Neural progenitor cell (in vitro differentiated cells): ENCODE results near the gene NFKBIE. TPM values are rescaled to one million over a fixed set of nuclear protein-coding genes. Genes with fewer than 3 reads are reported as not detected.

Experiments
- DNase-seq: peaks from one replicate; pipeline ENCODE4 v3.0.0-alpha.2; 2016; ENCODE audit warnings: low spot score
- H2AFZ ChIP-seq: fragments of 200-600 bp; sonication (generic); replicated peaks from 2 replicates; pipeline ENCODE4 v1.6.1; 2016; ENCODE audit warnings: antibody characterized with exemption
- H3F3A ChIP-seq: fragments of 200-600 bp; sonication (generic); 2 replicates; pipeline ENCODE4 v1.6.1; 2016; ENCODE audit warnings: antibody characterized with exemption, low read depth
- H3K27ac ChIP-seq: fragments of 200-600 bp; sonication (generic); 2 replicates; pipeline ENCODE4 v1.5.1; 2016; ENCODE audit warnings: mild to moderate bottlenecking
- H3K27me3 ChIP-seq: fragments of 200-600 bp; sonication (generic); 2 replicates; pipeline ENCODE4 v1.6.1; 2016; ENCODE audit warnings: mild to moderate bottlenecking, moderate library complexity
- H3K36me3 ChIP-seq: fragments of 200-600 bp; sonication (generic); 2 replicates; pipeline ENCODE4 v1.5.1; 2016
- H3K4me1 ChIP-seq: fragments of 200-600 bp; sonication (generic); 2 replicates; pipeline ENCODE4 v1.6.1; 2016; ENCODE audit warnings: mixed run types
- H3K4me2 ChIP-seq: fragments of 200-600 bp; sonication (generic); 2 replicates; pipeline ENCODE4 v1.6.1; 2016
- H3K4me3 ChIP-seq: fragments of 200-600 bp; sonication (generic); 2 replicates; pipeline ENCODE4 v1.5.1; 2016
- H3K79me2 ChIP-seq: fragments of 200-600 bp; sonication (generic); 2 replicates; pipeline ENCODE4 v1.6.1; 2016; ENCODE audit warnings: low read depth
- H3K9ac ChIP-seq: fragments of 200-600 bp; sonication (generic); 2 replicates; pipeline ENCODE4 v1.6.1; 2016
- H3K9me3 ChIP-seq: fragments of 200-600 bp; sonication (generic); 2 replicates; pipeline ENCODE4 v1.5.1; 2016; ENCODE audit warnings: low read depth
- H4K20me1 ChIP-seq: fragments of 200-600 bp; sonication (generic); 2 replicates; pipeline ENCODE4 v1.6.1; 2016; ENCODE audit warnings: low read depth
- H3K27ac Mint-ChIP-seq: 3 replicates; pipeline ENCODE4 v1.8.0; 2021; ENCODE audit warnings: mixed read lengths
- H3K27me3 Mint-ChIP-seq: 2 replicates; pipeline ENCODE4 v1.8.0; 2022; ENCODE audit warnings: low read depth, mild to moderate bottlenecking, inconsistent platforms, moderate library complexity, mixed read lengths; ENCODE audit not compliant: insufficient read depth
- H3K36me3 Mint-ChIP-seq: 3 replicates; pipeline ENCODE4 v1.8.0; 2021; ENCODE audit warnings: mixed read lengths
- H3K4me1 Mint-ChIP-seq: 3 replicates; pipeline ENCODE4 v1.8.0; 2021; ENCODE audit warnings: mixed read lengths
- H3K4me3 Mint-ChIP-seq: 3 replicates; pipeline ENCODE4 v1.8.0; 2021; ENCODE audit warnings: mild to moderate bottlenecking, moderate library complexity, mixed read lengths
- H3K9me3 Mint-ChIP-seq: 3 replicates; pipeline ENCODE4 v1.8.0; 2020; ENCODE audit warnings: mixed read lengths
- EZH2 ChIP-seq: fragments of 200-600 bp; sonication (generic); IDR thresholded peaks from 2 replicates; pipeline ENCODE4 v1.6.1; 2017; ENCODE audit warnings: antibody characterized with exemption, mild to moderate bottlenecking, moderate library complexity
- EZH2phosphoT487 ChIP-seq: fragments of 200-600 bp; sonication (generic); IDR thresholded peaks from 2 replicates; pipeline ENCODE4 v1.6.1; 2017; ENCODE audit warnings: antibody characterized with exemption
- total RNA-seq: library from RNA; depleted of rRNA; stranded (reverse); fragments of >200 nt; gene quantifications from 2 replicates; pipeline ENCODE4 v1.2.3, GENCODE V29; 2015; ENCODE audit warnings: low replicate concordance
- TF ChIP-seq, protein P1 (sequence below): fragments of 200-600 bp; sonication (generic); IDR thresholded peaks from 2 replicates; pipeline ENCODE4 v1.5.1; 2017; ENCODE audit warnings: antibody characterized with exemption, mild to moderate bottlenecking

The NFKBIE gene
- total RNA-seq, 1 donor from 2014 or later: 5.1 TPM

DNA sequence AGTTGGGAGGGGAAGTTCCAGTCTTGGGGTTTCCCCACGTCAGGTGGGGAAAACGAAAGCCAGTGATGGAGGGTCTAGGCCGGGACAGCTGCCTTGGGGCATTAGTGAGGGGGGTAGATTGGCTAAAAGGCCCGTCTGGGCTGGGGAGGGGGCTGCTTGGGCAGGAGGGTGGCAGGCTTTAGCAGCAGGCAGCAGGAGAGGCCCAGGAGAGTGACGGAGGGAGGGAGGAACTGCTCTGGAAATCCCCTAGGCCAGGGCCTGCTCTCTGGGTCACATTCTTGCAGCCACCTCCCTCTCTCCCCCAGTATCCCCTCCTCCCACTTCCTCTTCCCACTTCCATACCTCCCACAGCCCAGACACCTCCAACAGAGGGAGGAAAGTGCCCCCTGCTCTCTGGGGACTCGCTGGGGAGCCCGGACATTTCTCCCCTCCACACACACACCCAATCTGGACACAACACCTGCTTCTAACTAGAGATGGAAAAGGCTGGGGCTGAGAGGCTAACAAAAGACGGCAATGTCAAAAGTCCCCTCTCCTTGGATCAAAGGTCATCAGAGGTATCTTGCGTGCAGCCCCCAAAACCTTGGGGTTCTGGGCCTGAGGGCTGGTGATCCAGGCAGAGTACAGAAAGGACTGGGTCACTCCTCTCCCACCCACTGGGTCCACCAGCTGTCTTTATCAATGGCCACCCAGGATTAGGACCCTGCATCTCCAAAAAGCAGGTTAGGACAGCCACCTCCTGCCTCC is 1.8 kb downstream of the NFKBIE start:
- H3K27ac ChIP-seq: no peak overlapping the region
- peaks cover 12% of the 10 kb centered on the region for H3F3A ChIP-seq
- no peaks in the 10 kb centered on the region for H3K27me3 ChIP-seq
- H3K79me2 ChIP-seq: peaks cover 14% of the 10 kb centered on the region
- H3K9ac ChIP-seq: peak overlapping the region; percentile 3
- peak overlapping the region; percentile 83 for H3K4me2 ChIP-seq
- no peaks in the 10 kb centered on the region for H3K36me3 ChIP-seq
- no peaks in the 10 kb centered on the region for H3K36me3 Mint-ChIP-seq
- no peak overlapping the region for H3K27ac Mint-ChIP-seq
- TF ChIP-seq EZH2phosphoT487 (no peak), EZH2 (no peak)
- TF ChIP-seq, protein P1, sequence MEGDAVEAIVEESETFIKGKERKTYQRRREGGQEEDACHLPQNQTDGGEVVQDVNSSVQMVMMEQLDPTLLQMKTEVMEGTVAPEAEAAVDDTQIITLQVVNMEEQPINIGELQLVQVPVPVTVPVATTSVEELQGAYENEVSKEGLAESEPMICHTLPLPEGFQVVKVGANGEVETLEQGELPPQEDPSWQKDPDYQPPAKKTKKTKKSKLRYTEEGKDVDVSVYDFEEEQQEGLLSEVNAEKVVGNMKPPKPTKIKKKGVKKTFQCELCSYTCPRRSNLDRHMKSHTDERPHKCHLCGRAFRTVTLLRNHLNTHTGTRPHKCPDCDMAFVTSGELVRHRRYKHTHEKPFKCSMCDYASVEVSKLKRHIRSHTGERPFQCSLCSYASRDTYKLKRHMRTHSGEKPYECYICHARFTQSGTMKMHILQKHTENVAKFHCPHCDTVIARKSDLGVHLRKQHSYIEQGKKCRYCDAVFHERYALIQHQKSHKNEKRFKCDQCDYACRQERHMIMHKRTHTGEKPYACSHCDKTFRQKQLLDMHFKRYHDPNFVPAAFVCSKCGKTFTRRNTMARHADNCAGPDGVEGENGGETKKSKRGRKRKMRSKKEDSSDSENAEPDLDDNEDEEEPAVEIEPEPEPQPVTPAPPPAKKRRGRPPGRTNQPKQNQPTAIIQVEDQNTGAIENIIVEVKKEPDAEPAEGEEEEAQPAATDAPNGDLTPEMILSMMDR: no peak
- H4K20me1 ChIP-seq: peaks cover 10% of the 10 kb centered on the region
- no peaks in the 10 kb centered on the region for H3K9me3 ChIP-seq
- DNase-seq: no peak
- H3K27me3 Mint-ChIP-seq: no peaks in the 10 kb centered on the region
- peak overlapping the region; percentile 73 for H3K4me3 ChIP-seq
- H3K4me1 ChIP-seq: peaks cover 25% of the 10 kb centered on the region
- H3K9me3 Mint-ChIP-seq: no peaks in the 10 kb centered on the region
- peaks cover 46% of the 10 kb centered on the region for H3K4me1 Mint-ChIP-seq
- peak overlapping the region; percentile 93 for H3K4me3 Mint-ChIP-seq
- no peak overlapping the region for H2AFZ ChIP-seq

- TF ChIP-seq, protein P1: no peak
- TF ChIP-seq EZH2phosphoT487: no peak
- no peak for TF ChIP-seq EZH2
- Mint-ChIP-seq H3K27ac (no peak overlapping the region), H3K9me3 (no peaks in the 10 kb centered on the region), H3K4me3 (peak overlapping the region; percentile 93), H3K4me1 (peaks cover 45% of the 10 kb centered on the region), H3K27me3 (peaks cover 3% of the 10 kb centered on the region), H3K36me3 (no peaks in the 10 kb centered on the region)
- Histone ChIP-seq H3K27me3 (no peaks in the 10 kb centered on the region), H3K79me2 (peaks cover 14% of the 10 kb centered on the region), H3K4me3 (no peak overlapping the region), H3K4me2 (peak overlapping the region; percentile 83), H3K4me1 (peaks cover 19% of the 10 kb centered on the region), H3K27ac (no peak overlapping the region), H3K9me3 (no peaks in the 10 kb centered on the region), H3K36me3 (no peaks in the 10 kb centered on the region), H4K20me1 (peaks cover 10% of the 10 kb centered on the region), H3K9ac (peak overlapping the region; percentile 3), H2AFZ (no peak overlapping the region), H3F3A (peaks cover 8% of the 10 kb centered on the region)
- no peak for DNase-seq
Measured at GRCh38 chr6:44262467-44263353, 2.6 kb downstream of the NFKBIE start.

DNA sequence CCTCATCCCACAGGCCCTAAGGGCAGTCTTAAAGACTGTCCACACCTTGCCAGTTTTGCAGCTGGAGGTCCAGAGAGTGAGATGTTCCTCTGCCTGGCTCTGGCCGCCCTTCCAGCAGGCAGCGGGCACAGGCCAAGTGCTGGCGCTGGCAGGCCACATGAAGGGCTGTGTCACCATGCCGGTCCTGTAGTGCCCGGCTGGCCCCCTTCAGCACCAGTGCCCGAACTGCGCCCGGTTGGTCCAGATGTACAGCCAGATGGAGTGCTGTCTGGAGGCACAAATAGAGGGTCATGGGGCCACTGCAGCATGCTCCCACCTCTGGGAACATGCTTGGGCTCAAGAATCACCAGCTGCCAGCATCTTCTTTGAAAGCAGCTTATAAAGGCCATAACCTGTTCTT is 3.8 kb downstream of the NFKBIE start:
- TF ChIP-seq, protein P1: no peak
- TF ChIP-seq EZH2 (no peak), EZH2phosphoT487 (no peak)
- Histone ChIP-seq H4K20me1 (peaks cover 11% of the 10 kb centered on the region), H3K36me3 (no peaks in the 10 kb centered on the region), H3K9me3 (no peaks in the 10 kb centered on the region), H3K9ac (no peak overlapping the region), H3F3A (peaks cover 13% of the 10 kb centered on the region), H3K4me3 (no peak overlapping the region), H3K27ac (no peak overlapping the region), H3K27me3 (no peaks in the 10 kb centered on the region), H3K4me1 (peaks cover 20% of the 10 kb centered on the region), H3K4me2 (no peak overlapping the region), H2AFZ (no peak overlapping the region), H3K79me2 (peaks cover 19% of the 10 kb centered on the region)
- Mint-ChIP-seq H3K27me3 (peaks cover 4% of the 10 kb centered on the region), H3K27ac (no peak overlapping the region), H3K4me1 (peaks cover 43% of the 10 kb centered on the region), H3K36me3 (no peaks in the 10 kb centered on the region), H3K9me3 (no peaks in the 10 kb centered on the region), H3K4me3 (no peak overlapping the region)
- no peak for DNase-seq
